T-helper 2 cell treated with Interferon-gamma antibody and Interleukin-4, amounts not matched to agents 100 ng/mL and 5 ng/mL, for 36 hours (primary cell): ENCODE data around the gene SMIM14. TPM values are rescaled to one million over a fixed set of nuclear protein-coding genes. Genes with fewer than 3 reads are reported as not detected.
"Not testable (repeated sequence)": the region's sequence is repeated elsewhere in the genome, so short reads cannot be mapped to it uniquely, and the experiment has no call there.

ENCODE experiments used
- intact Hi-C: fragments of 100-400 bp; cut with micrococcal nuclease; formaldehyde crosslinking; loops from one replicate; pipeline ENCODE4 v1.15.1; 2023
- total RNA-seq: library from RNA; stranded (reverse); gene quantifications from 2 replicates; pipeline ENCODE4 v1.2.3, GENCODE V29; 2022

Gene SMIM14
- total RNA-seq, 1 donor from 2014 or later = 4.1 TPM

GRCh38 chr4:39510348-39510929 is 128.2 kb downstream of the SMIM14 start:
- intact Hi-C loops = no loop called here

- intact Hi-C loops = no loop called here
Observed at GRCh38 chr4:39505581-39505980, 133.1 kb downstream of the SMIM14 start.

GRCh38 chr4:39504538-39504937 is 134.1 kb downstream of the SMIM14 start:
- intact Hi-C loops = no loop called here

- intact Hi-C loops = not testable (repeated sequence)
Observed at GRCh38 chr4:39502664-39503035, 136.0 kb downstream of the SMIM14 start.

- intact Hi-C loops = no loop called here
Observed at GRCh38 chr4:39502019-39502663, 136.5 kb downstream of the SMIM14 start.

GRCh38 chr4:39498727-39499020 is 140.0 kb downstream of the SMIM14 start:
- intact Hi-C loops = no loop called here

- intact Hi-C loops = no loop called here
Observed at GRCh38 chr4:39497909-39498726, 140.5 kb downstream of the SMIM14 start.

Other genes starting within 250 kb of the SMIM14 start
- not detected in 2 replicates for gene KLB, start 231.9 kb downstream of the SMIM14 start, total RNA-seq
- gene RPL9, start 179.9 kb downstream of the SMIM14 start, total RNA-seq = 1,381 and 1,435 TPM in 2 replicates
- gene LIAS, start 179.8 kb downstream of the SMIM14 start, total RNA-seq = 14.3 and 16.5 TPM in 2 replicates
- gene UGDH, start 111.4 kb downstream of the SMIM14 start, total RNA-seq = 24.2 and 25.9 TPM in 2 replicates
- 73.6 and 76.0 TPM in 2 replicates for gene UBE2K, start 59.3 kb upstream of the SMIM14 start, total RNA-seq